Neuronal stem cell (in vitro differentiated cells): ENCODE data around the gene VEPH1.

ENCODE experiments used
- DNase-seq: peaks from one replicate; pipeline ENCODE4 v3.0.0-alpha.2; 2013; ENCODE audit warnings: low spot score
- H2AFZ ChIP-seq: one replicate; pipeline ENCODE4 v1.6.1; 2013; ENCODE audit warnings: mild to moderate bottlenecking, low read length, inconsistent platforms
- H2AK5ac ChIP-seq: 2 replicates; pipeline ENCODE4 v1.6.1; 2013; ENCODE audit warnings: low read depth, mild to moderate bottlenecking, inconsistent platforms, low read length, moderate library complexity, mixed read lengths
- H2BK120ac ChIP-seq: 2 replicates; pipeline ENCODE4 v1.6.1; 2013; ENCODE audit warnings: low read depth, mild to moderate bottlenecking, inconsistent platforms, low read length, moderate library complexity, mixed read lengths
- H2BK12ac ChIP-seq: one replicate; pipeline ENCODE4 v1.6.1; 2013; ENCODE audit warnings: low read length, inconsistent platforms
- H2BK15ac ChIP-seq: 2 replicates; pipeline ENCODE4 v1.6.1; 2013; ENCODE audit warnings: mild to moderate bottlenecking, low read length, inconsistent platforms, mixed read lengths
- H2BK5ac ChIP-seq: one replicate; pipeline ENCODE4 v1.6.1; 2013; ENCODE audit warnings: inconsistent platforms, mild to moderate bottlenecking, low read length, moderate library complexity
- H3K14ac ChIP-seq: one replicate; pipeline ENCODE4 v1.6.1; 2013; ENCODE audit warnings: low read length, inconsistent platforms
- H3K18ac ChIP-seq: 2 replicates; pipeline ENCODE4 v1.6.1; 2013; ENCODE audit warnings: low read length, inconsistent platforms
- H3K23ac ChIP-seq: 2 replicates; pipeline ENCODE4 v1.6.1; 2013; ENCODE audit warnings: low read depth, mild to moderate bottlenecking, mixed read lengths, low read length, inconsistent platforms; ENCODE audit not compliant: poor library complexity
- H3K27ac ChIP-seq: replicated peaks from 3 replicates; pipeline ENCODE4 v1.5.1; 2013; ENCODE audit warnings: low read length, inconsistent platforms
- H3K27me3 ChIP-seq, 3 experiments: 2 replicates each; pipeline ENCODE4 v1.6.1; 2013; ENCODE audit warnings: low read length in 3 of 3, mild to moderate bottlenecking in 2 of 3, inconsistent platforms in 1 of 3, low read depth in 1 of 3, mixed read lengths in 1 of 3, moderate library complexity in 1 of 3; ENCODE audit not compliant: control insufficient read depth in 3 of 3, insufficient read depth in 3 of 3
- H3K36me3 ChIP-seq, 2 donors: replicated peaks in 1 of 2; 2 replicates each; pipeline ENCODE4 v1.6.1; 2013; ENCODE audit warnings: low read length in 2 of 2; ENCODE audit not compliant: control insufficient read depth in 2 of 2, insufficient read depth in 2 of 2
- H3K4ac ChIP-seq: 2 replicates; pipeline ENCODE4 v1.6.1; 2013; ENCODE audit warnings: inconsistent platforms, mild to moderate bottlenecking, low read length, moderate library complexity
- H3K4me1 ChIP-seq, 2 donors: 1 replicate in 1 of 2; 2 replicates in 1 of 2; pipeline ENCODE4 v1.6.1; 2013; ENCODE audit warnings: low read length in 2 of 2, low read depth in 1 of 2; ENCODE audit not compliant: control insufficient read depth in 2 of 2, insufficient read depth in 1 of 2
- H3K4me2 ChIP-seq: one replicate; pipeline ENCODE4 v1.6.1; 2013; ENCODE audit warnings: mild to moderate bottlenecking, low read length, inconsistent platforms; ENCODE audit not compliant: insufficient read depth, poor library complexity, severe bottlenecking
- H3K4me3 ChIP-seq, 2 donors: 2 replicates each; pipeline ENCODE4 v1.5.1; 2013; ENCODE audit warnings: low read length in 2 of 2, mild to moderate bottlenecking in 2 of 2, inconsistent platforms in 1 of 2, moderate library complexity in 1 of 2
- H3K79me1 ChIP-seq: one replicate; pipeline ENCODE4 v1.6.1; 2013; ENCODE audit warnings: low read depth, mild to moderate bottlenecking, inconsistent platforms, low read length, moderate library complexity
- H3K9ac ChIP-seq: one replicate; pipeline ENCODE4 v1.6.1; 2013; ENCODE audit warnings: mild to moderate bottlenecking, low read depth, low read length, inconsistent platforms; ENCODE audit not compliant: poor library complexity
- H3K9me3 ChIP-seq, 2 donors: replicated peaks in 1 of 2; 2 replicates each; pipeline versions ENCODE3 to v1.6.1; 2013; ENCODE audit warnings: low read length in 2 of 2, mild to moderate bottlenecking in 2 of 2, inconsistent platforms in 1 of 2, low read depth in 1 of 2, mixed read lengths in 1 of 2, moderate library complexity in 1 of 2; ENCODE audit not compliant: control insufficient read depth in 2 of 2, insufficient read depth in 1 of 2
- H4K8ac ChIP-seq: one replicate; pipeline ENCODE4 v1.6.1; 2013; ENCODE audit warnings: low read depth, mild to moderate bottlenecking, inconsistent platforms, low read length, moderate library complexity
- H4K91ac ChIP-seq: one replicate; pipeline ENCODE4 v1.6.1; 2013; ENCODE audit warnings: low read length, low read depth, mild to moderate bottlenecking, inconsistent platforms; ENCODE audit not compliant: poor library complexity
- whole genome bisulfite sequencing, 2 donors: extraction: QIAGEN DNeasy Blood & Tissue Kit; methylation state at CpG; one replicate each; pipeline ENCODE4 v1.1.7; 2013; ENCODE audit warnings: missing lambda C conversion rate in 2 of 2, mixed read lengths in 1 of 2; ENCODE audit not compliant: insufficient read length in 2 of 2, insufficient replicate concordance in 1 of 2; ENCODE audit errors: extremely low coverage in 2 of 2; 5-methylcytosine and 5-hydroxymethylcytosine counted together

Gene VEPH1

GRCh38 chr3:157241599-157241998 is 261.6 kb downstream of the VEPH1 start:
- Histone ChIP-seq H3K4me1 (peaks cover 0 to 2% of the 10 kb centered on the region in 2 donors), H3K9ac (no peak overlapping the region), H2BK120ac (no peak overlapping the region), H3K4me3 (no peak overlapping the region), H4K8ac (no peak overlapping the region), H2AFZ (no peak overlapping the region), H3K14ac (no peak overlapping the region), H2AK5ac (no peak overlapping the region), H4K91ac (no peak overlapping the region), H3K27ac (no peak overlapping the region), H2BK5ac (no peak overlapping the region), H3K79me1 (no peaks in the 10 kb centered on the region), H3K4ac (no peak overlapping the region), H2BK12ac (no peak overlapping the region), H3K18ac (no peak overlapping the region), H3K4me2 (no peak overlapping the region), H3K9me3 (peaks cover 0 to 9% of the 10 kb centered on the region in 2 donors), H2BK15ac (no peak overlapping the region), H3K36me3 (no peaks in the 10 kb centered on the region), H3K27me3 (no peaks in the 10 kb centered on the region), H3K23ac (no peak overlapping the region)
- WGBS, 2 donors, result no CpG with 5 or more reads among the region's 4 CpGs
- DNase-seq, result no peak

- H3K4me3 ChIP-seq, result no peak overlapping the region
These were observed 262.8 kb downstream of the VEPH1 start for GRCh38 chr3:157240408-157240807.

GRCh38 chr3:157239082-157239704 is 264.0 kb downstream of the VEPH1 start:
- Histone ChIP-seq H3K23ac (no peak overlapping the region), H2BK120ac (no peak overlapping the region), H3K4ac (no peak overlapping the region), H2BK15ac (no peak overlapping the region), H3K9ac (no peak overlapping the region), H3K36me3 (no peaks in the 10 kb centered on the region), H3K9me3 (peaks cover 0 to 9% of the 10 kb centered on the region in 2 donors), H2BK12ac (no peak overlapping the region), H3K27ac (no peak overlapping the region), H3K14ac (no peak overlapping the region), H3K79me1 (no peaks in the 10 kb centered on the region), H2BK5ac (no peak overlapping the region), H3K4me1 (peaks cover 0 to 2% of the 10 kb centered on the region in 2 donors), H2AK5ac (no peak overlapping the region), H4K91ac (no peak overlapping the region), H3K4me2 (no peak overlapping the region), H2AFZ (no peak overlapping the region), H3K18ac (no peak overlapping the region), H3K27me3 (no peaks in the 10 kb centered on the region), H4K8ac (no peak overlapping the region), H3K4me3 (no peak overlapping the region)
- peak; percentile 36 for DNase-seq
- WGBS, 2 donors, result no CpG with 5 or more reads among the region's 5 CpGs

More at GRCh38 chr3:157240408-157240807, 262.8 kb downstream of the VEPH1 start:
- Histone ChIP-seq H3K18ac (no peak overlapping the region), H3K27ac (no peak overlapping the region), H3K27me3 (no peaks in the 10 kb centered on the region), H3K4me2 (no peak overlapping the region), H2BK12ac (no peak overlapping the region), H2BK15ac (no peak overlapping the region), H2BK120ac (no peak overlapping the region), H2BK5ac (no peak overlapping the region), H3K79me1 (no peaks in the 10 kb centered on the region), H3K9me3 (peaks cover 0 to 9% of the 10 kb centered on the region in 2 donors), H2AFZ (no peak overlapping the region), H3K14ac (no peak overlapping the region), H4K91ac (no peak overlapping the region), H4K8ac (no peak overlapping the region), H2AK5ac (no peak overlapping the region), H3K23ac (no peak overlapping the region), H3K36me3 (no peaks in the 10 kb centered on the region), H3K4ac (no peak overlapping the region), H3K9ac (no peak overlapping the region), H3K4me1 (peaks cover 0 to 2% of the 10 kb centered on the region in 2 donors)
- no CpG with 5 or more reads among the region's 1 CpG for WGBS, 2 donors
- DNase-seq, result no peak

- Histone ChIP-seq H4K91ac (no peak overlapping the region), H2AFZ (no peak overlapping the region), H3K27me3 (no peaks in the 10 kb centered on the region), H3K4me1 (peaks cover 0 to 2% of the 10 kb centered on the region in 2 donors), H3K9me3 (peaks cover 0 to 9% of the 10 kb centered on the region in 2 donors), H3K23ac (no peak overlapping the region), H3K18ac (no peak overlapping the region), H2BK120ac (no peak overlapping the region), H3K4ac (no peak overlapping the region), H3K4me2 (no peak overlapping the region), H2BK12ac (no peak overlapping the region), H3K4me3 (no peak overlapping the region), H2AK5ac (no peak overlapping the region), H2BK15ac (no peak overlapping the region), H2BK5ac (no peak overlapping the region), H3K14ac (no peak overlapping the region), H3K9ac (no peak overlapping the region), H4K8ac (no peak overlapping the region), H3K36me3 (no peaks in the 10 kb centered on the region), H3K79me1 (no peaks in the 10 kb centered on the region), H3K27ac (no peak overlapping the region)
- DNase-seq, result no peak
- no CpG with 5 or more reads among the region's 1 CpG for WGBS, 2 donors
These were observed 264.8 kb downstream of the VEPH1 start for GRCh38 chr3:157238457-157238856.
